ENCODE measurements around the gene TTC23L. TPM values are rescaled to one million over a fixed set of nuclear protein-coding genes. Genes with fewer than 3 reads are reported as not detected.

The TTC23L gene
- total and polyA plus RNA-seq, 2 of the 8 experiments (the other 6 are each of a cell fraction or from before 2014, with no cell fraction given), result 1.1 to 2.4 TPM

- Histone ChIP-seq H3K23me2 (ENCODE audit: low read depth, low read length) (no peaks in the 10 kb centered on the region), H2BK120ac (replicated peaks; ENCODE audit: low read depth, low read length) (no peak overlapping the region), H2BK15ac (ENCODE audit: low read length) (no peak overlapping the region), H2AFZ (ENCODE audit: low read length) (no peak overlapping the region), H4K8ac (ENCODE audit: extremely low read depth, insufficient read depth, low read length) (no peak overlapping the region), H4K91ac (replicated peaks; ENCODE audit: insufficient read length, low read length) (no peak overlapping the region), H3K27ac (ENCODE audit: low read depth, low read length) (no peak overlapping the region), H3K14ac (ENCODE audit: insufficient read length) (no peak overlapping the region), H3K4me3 (ENCODE audit: extremely low read depth in 1 of 4, insufficient read depth in 2 of 4, low read depth in 3 of 4, low read length in 4 of 4) (no peak overlapping the region), H3K27me3 (replicated peaks in 1 of 4; ENCODE audit: control insufficient read depth in 3 of 4, extremely low read depth in 1 of 4, insufficient read depth in 3 of 4, low read length in 3 of 4) (no peaks in the 10 kb centered on the region), H2BK20ac (ENCODE audit: low read length) (no peak overlapping the region), H3K36me3 (ENCODE audit: control insufficient read depth in 2 of 4, insufficient read depth in 4 of 4, low read length in 3 of 4) (peaks cover 28 to 91% (median 57%) of the 10 kb centered on the region in 4 experiments), H3K4me2 (ENCODE audit: insufficient read depth in 1 of 2, low read depth in 2 of 2, low read length in 2 of 2) (no peak overlapping the region), H3K79me1 (ENCODE audit: low read depth, low read length) (no peaks in the 10 kb centered on the region), H2AK5ac (ENCODE audit: low read depth, low read length) (no peak overlapping the region), H3K9ac (replicated peaks in 1 of 4; ENCODE audit: extremely low read depth in 1 of 4, low read depth in 3 of 4, low read length in 3 of 4) (no peak overlapping the region), H2BK12ac (ENCODE audit: low read depth, low read length) (no peak overlapping the region), H3K4ac (replicated peaks; ENCODE audit: insufficient read length, low read depth, low read length) (no peak overlapping the region), H3K56ac (replicated peaks; ENCODE audit: insufficient read length, low read depth, low read length) (no peak overlapping the region), H4K5ac (ENCODE audit: insufficient read length, low read depth, low read length) (no peak overlapping the region), H3K18ac (ENCODE audit: extremely low read depth, low read length) (no peak overlapping the region), H2BK5ac (ENCODE audit: low read depth, low read length) (no peak overlapping the region), H3K9me3 (ENCODE audit: insufficient read depth in 2 of 2, low read depth in 1 of 2, low read length in 1 of 2) (no peaks in the 10 kb centered on the region), H3K23ac (ENCODE audit: insufficient read length) (no peak overlapping the region), H3K4me1 (replicated peaks in 1 of 4; ENCODE audit: control insufficient read depth in 3 of 4, insufficient read depth in 4 of 4, low read length in 3 of 4) (no peaks in the 10 kb centered on the region), H3K79me2 (ENCODE audit: control insufficient read depth in 1 of 2, insufficient read depth in 2 of 2, low read length in 2 of 2) (no peaks in the 10 kb centered on the region), H4K20me1 (replicated peaks in 1 of 2; ENCODE audit: control insufficient read depth in 1 of 2, insufficient read depth in 2 of 2, low read length in 2 of 2) (no peaks in the 10 kb centered on the region)
- FAIRE-seq (no peak), DNase-seq (ENCODE audit: low read depth in 1 of 2, low spot score in 2 of 2) (no peak)
- 93% methylated on average over 8 of the region's 8 CpGs; no CpG with 5 or more reads in 1 of the 2 experiments for WGBS, 2 experiments (ENCODE audit: extremely low coverage in 1 of 2, insufficient coverage in 1 of 2, insufficient read length in 1 of 2, insufficient replicate concordance in 2 of 2, low coverage in 1 of 2, low lambda C conversion rate in 2 of 2, missing lambda C conversion rate in 1 of 2)
- POLR2A ChIA-PET (ENCODE audit: partially characterized antibody), result no interaction called here
- CTCF ChIA-PET (ENCODE audit: partially characterized antibody), result interaction anchor here (0.6 to 7.5 kb wide), 10 partner anchors 11 to 337 kb away, joined by 3 to 39 read pairs (median 3); no protein-coding TSS in a partner anchor
- TF ChIP-seq SRF (IDR thresholded peaks at IDR 0.05; ENCODE audit: low read depth, low read length), result no peak
- no peak for TF ChIP-seq SIX5 (IDR thresholded peaks at IDR 0.05; ENCODE audit: low read depth, low read length)
- TF ChIP-seq CTCF (IDR thresholded peaks at IDR 0.05; ENCODE audit: control extremely low read depth in 1 of 3, insufficient read depth in 1 of 3, low read depth in 1 of 3, low read length in 3 of 3), result no peak
- TF ChIP-seq KDM1A (IDR thresholded peaks at IDR 0.05; ENCODE audit: borderline replicate concordance, low read length), result no peak
- no peak for TF ChIP-seq RXRA (IDR thresholded peaks at IDR 0.05; ENCODE audit: insufficient read depth, low read depth, low read length)
Measured at GRCh38 chr5:34822956-34823715, 15.8 kb upstream of the TTC23L start.

All from H1 (cell line).